CD14-positive monocyte (primary cell): ENCODE measurements around the gene CDK15. TPM values are rescaled to one million over a fixed set of nuclear protein-coding genes. Genes with fewer than 3 reads are reported as not detected.

Source experiments
- DNase-seq, 3 donors: peaks; one replicate each; pipeline ENCODE4 v3.0.0-alpha.2; 2011 to 2022
- H2AFZ ChIP-seq: 2 replicates; pipeline ENCODE4 v1.6.0; 2012; ENCODE audit warnings: mild to moderate bottlenecking, low read depth, low read length, inconsistent platforms; ENCODE audit not compliant: insufficient read depth, poor library complexity, severe bottlenecking
- H3K27ac ChIP-seq, 2 donors: 1 replicate in 1 of 2; 2 replicates in 1 of 2; pipeline ENCODE4 v1.5.1; 2012 to 2013; ENCODE audit warnings: low read length in 2 of 2, control low read depth in 1 of 2, inconsistent platforms in 1 of 2, low read depth in 1 of 2, mild to moderate bottlenecking in 1 of 2
- H3K27me3 ChIP-seq, 2 donors: one replicate each; pipeline versions ENCODE4 v1.6.0 to v1.6.1; 2011 to 2013; ENCODE audit warnings: low read length in 2 of 2; ENCODE audit not compliant: control insufficient read depth in 2 of 2, insufficient read depth in 2 of 2
- H3K36me3 ChIP-seq, 2 donors: replicated peaks in 1 of 2; 1 replicate in 1 of 2; 2 replicates in 1 of 2; pipeline versions ENCODE4 v1.5.1 to v1.6.1; 2012 to 2013; ENCODE audit warnings: low read length in 2 of 2, control low read depth in 1 of 2, inconsistent platforms in 1 of 2, mild to moderate bottlenecking in 1 of 2; ENCODE audit not compliant: insufficient read depth in 2 of 2, control insufficient read depth in 1 of 2
- H3K4me1 ChIP-seq, 2 donors: 1 replicate in 1 of 2; 2 replicates in 1 of 2; pipeline versions ENCODE4 v1.5.1 to v1.6.1; 2012 to 2013; ENCODE audit warnings: low read length in 2 of 2, control low read depth in 1 of 2, inconsistent platforms in 1 of 2, mild to moderate bottlenecking in 1 of 2, moderate library complexity in 1 of 2; ENCODE audit not compliant: insufficient read depth in 2 of 2, control insufficient read depth in 1 of 2
- H3K4me2 ChIP-seq: replicated peaks from 2 replicates; pipeline ENCODE3; 2012; ENCODE audit warnings: low read length, moderate library complexity, mild to moderate bottlenecking; ENCODE audit not compliant: poor library complexity, severe bottlenecking; ENCODE audit errors: extremely low read depth
- H3K4me3 ChIP-seq, 3 experiments: fragments of 200-600 bp in 1 of 3; sonication (generic) in 1 of 3; replicated peaks in 1 of 3; 1 replicate in 2 of 3; 2 replicates in 1 of 3; pipeline ENCODE4 v1.5.1; 2011 to 2013; ENCODE audit warnings: low read length in 3 of 3, mild to moderate bottlenecking in 3 of 3, control low read depth in 2 of 3, low read depth in 2 of 3, inconsistent platforms in 1 of 3, moderate library complexity in 1 of 3
- H3K79me2 ChIP-seq: 2 replicates; pipeline ENCODE4 v1.6.0; 2012; ENCODE audit warnings: mild to moderate bottlenecking, control low read depth, inconsistent platforms, low read length, moderate library complexity; ENCODE audit not compliant: insufficient read depth
- H3K9ac ChIP-seq: 2 replicates; pipeline ENCODE4 v1.6.0; 2017; ENCODE audit warnings: low read length, mild to moderate bottlenecking; ENCODE audit not compliant: insufficient read depth, poor library complexity, severe bottlenecking
- H3K9me3 ChIP-seq, 2 donors: replicated peaks in 1 of 2; 1 replicate in 1 of 2; 2 replicates in 1 of 2; pipeline versions ENCODE4 v1.5.1 to v1.6.1; 2012 to 2013; ENCODE audit warnings: low read length in 2 of 2, control low read depth in 1 of 2; ENCODE audit not compliant: control insufficient read depth in 1 of 2, insufficient read depth in 1 of 2
- H4K20me1 ChIP-seq: 2 replicates; pipeline ENCODE4 v1.6.0; 2012; ENCODE audit warnings: mild to moderate bottlenecking, low read length, control low read depth, moderate library complexity; ENCODE audit not compliant: insufficient read depth
- H3K27ac Mint-ChIP-seq, 7 donors: one replicate each; pipeline ENCODE4 v1.8.0; 2020; ENCODE audit warnings: mild to moderate bottlenecking in 7 of 7, mixed read lengths in 7 of 7, moderate library complexity in 6 of 7, inconsistent platforms in 2 of 7
- H3K27me3 Mint-ChIP-seq, 3 donors: one replicate each; pipeline ENCODE4 v1.8.0; 2021 to 2022; ENCODE audit warnings: low read depth in 3 of 3, mild to moderate bottlenecking in 3 of 3, mixed read lengths in 3 of 3, moderate library complexity in 3 of 3, inconsistent platforms in 1 of 3
- H3K36me3 Mint-ChIP-seq, 2 donors: one replicate each; pipeline ENCODE4 v1.8.0; 2020; ENCODE audit warnings: mixed read lengths in 2 of 2, inconsistent platforms in 1 of 2, mild to moderate bottlenecking in 1 of 2
- H3K4me1 Mint-ChIP-seq: one replicate; pipeline ENCODE4 v1.8.0; 2020; ENCODE audit warnings: mild to moderate bottlenecking, mixed read lengths
- H3K4me3 Mint-ChIP-seq, 2 donors: one replicate each; pipeline ENCODE4 v1.8.0; 2020; ENCODE audit warnings: mild to moderate bottlenecking in 2 of 2, mixed read lengths in 2 of 2, moderate library complexity in 1 of 2
- H3K9me3 Mint-ChIP-seq, 7 donors: one replicate each; pipeline ENCODE4 v1.8.0; 2020 to 2022; ENCODE audit warnings: mixed read lengths in 7 of 7, mild to moderate bottlenecking in 6 of 7, moderate library complexity in 6 of 7, inconsistent platforms in 2 of 7
- WGBS: methylation state at CpG from one replicate; pipeline ENCODE4 v1.1.5; 2013; ENCODE audit warnings: missing lambda C conversion rate; ENCODE audit not compliant: insufficient coverage; 5-methylcytosine and 5-hydroxymethylcytosine counted together
- intact Hi-C, 2 donors: fragments of 100-400 bp; cut with micrococcal nuclease; formaldehyde crosslinking; loops; one replicate each; pipeline versions ENCODE4 v1.15.0 to v1.15.1; 2023
- polyA plus RNA-seq, 3 donors: library from polyadenylated mRNA; depleted of rRNA in 1 of 3; unstranded in 2 of 3; stranded (reverse) in 1 of 3; fragments of 300-500 nt in 2 of 3; fragments of >200 nt in 1 of 3; fragmentation: Illumina TruSeq in 2 of 3; gene quantifications; 1 replicate in 2 of 3; 2 replicates in 1 of 3; pipeline ENCODE4 v1.2.3, GENCODE V29; 2012 to 2021
- TF ChIP-seq, protein P1 (sequence below): fragments of 200-600 bp; IDR thresholded peaks from one replicate; pipeline ENCODE4 v1.8.0; 2022; ENCODE audit warnings: antibody characterized with exemption, mild to moderate bottlenecking

The CDK15 gene
- polyA plus RNA-seq, 3 donors, result not detected

GRCh38 chr2:201879996-201880395, 73.7 kb downstream of the CDK15 start:
- Histone ChIP-seq H3K36me3 (no peaks in the 10 kb centered on the region), H3K27ac (no peak overlapping the region)

GRCh38 chr2:201880579-201880978, 74.2 kb downstream of the CDK15 start:
- Mint-ChIP-seq H3K36me3 (no peaks in the 10 kb centered on the region), H3K9me3 (no peaks in the 10 kb centered on the region), H3K27ac (peak overlapping the region in 1 of 7 donors; percentile 7), H3K27me3 (peaks cover 25 to 50% (median 32%) of the 10 kb centered on the region in 3 donors), H3K4me1 (peaks cover 21% of the 10 kb centered on the region), H3K4me3 (no peak overlapping the region)
- TF ChIP-seq, protein P1, sequence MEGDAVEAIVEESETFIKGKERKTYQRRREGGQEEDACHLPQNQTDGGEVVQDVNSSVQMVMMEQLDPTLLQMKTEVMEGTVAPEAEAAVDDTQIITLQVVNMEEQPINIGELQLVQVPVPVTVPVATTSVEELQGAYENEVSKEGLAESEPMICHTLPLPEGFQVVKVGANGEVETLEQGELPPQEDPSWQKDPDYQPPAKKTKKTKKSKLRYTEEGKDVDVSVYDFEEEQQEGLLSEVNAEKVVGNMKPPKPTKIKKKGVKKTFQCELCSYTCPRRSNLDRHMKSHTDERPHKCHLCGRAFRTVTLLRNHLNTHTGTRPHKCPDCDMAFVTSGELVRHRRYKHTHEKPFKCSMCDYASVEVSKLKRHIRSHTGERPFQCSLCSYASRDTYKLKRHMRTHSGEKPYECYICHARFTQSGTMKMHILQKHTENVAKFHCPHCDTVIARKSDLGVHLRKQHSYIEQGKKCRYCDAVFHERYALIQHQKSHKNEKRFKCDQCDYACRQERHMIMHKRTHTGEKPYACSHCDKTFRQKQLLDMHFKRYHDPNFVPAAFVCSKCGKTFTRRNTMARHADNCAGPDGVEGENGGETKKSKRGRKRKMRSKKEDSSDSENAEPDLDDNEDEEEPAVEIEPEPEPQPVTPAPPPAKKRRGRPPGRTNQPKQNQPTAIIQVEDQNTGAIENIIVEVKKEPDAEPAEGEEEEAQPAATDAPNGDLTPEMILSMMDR, result no peak
- no peak for DNase-seq
- H3K4me2 ChIP-seq, result no peak overlapping the region
- H3K4me3 ChIP-seq, result no peak overlapping the region
- intact Hi-C loops, result no loop called here
- H4K20me1 ChIP-seq, result no peaks in the 10 kb centered on the region
- WGBS, result 0% methylated on average over 1 of the region's 3 CpGs
- H3K9ac ChIP-seq, result no peak overlapping the region
- no peaks in the 10 kb centered on the region for H3K36me3 ChIP-seq
- no peak overlapping the region for H3K27ac ChIP-seq
- H3K4me1 ChIP-seq, result peaks cover 0 to 12% of the 10 kb centered on the region in 2 donors
- no peaks in the 10 kb centered on the region for H3K9me3 ChIP-seq
- peaks cover 8 to 22% of the 10 kb centered on the region in 2 donors for H3K27me3 ChIP-seq
- H3K79me2 ChIP-seq, result no peaks in the 10 kb centered on the region
- H2AFZ ChIP-seq, result no peak overlapping the region

More at GRCh38 chr2:201879996-201880395, 73.7 kb downstream of the CDK15 start:
- no peak overlapping the region for H3K4me2 ChIP-seq
- H3K9me3 ChIP-seq, result no peaks in the 10 kb centered on the region
- peaks cover 21% of the 10 kb centered on the region for H3K4me1 Mint-ChIP-seq
- peak overlapping the region in 1 of 7 donors; percentile 62 for H3K27ac Mint-ChIP-seq
- H3K4me3 ChIP-seq, result no peak overlapping the region
- peak overlapping the region; percentile 30 for H2AFZ ChIP-seq
- H3K79me2 ChIP-seq, result no peaks in the 10 kb centered on the region
- no peaks in the 10 kb centered on the region for H3K9me3 Mint-ChIP-seq
- DNase-seq, result no peak
- H3K27me3 Mint-ChIP-seq, result peaks cover 25 to 50% (median 32%) of the 10 kb centered on the region in 3 donors
- peaks cover 0 to 12% of the 10 kb centered on the region in 2 donors for H3K4me1 ChIP-seq
- WGBS, result 6% methylated on average over 10 of the region's 10 CpGs
- TF ChIP-seq, protein P1, result no peak
- no peaks in the 10 kb centered on the region for H4K20me1 ChIP-seq
- no peaks in the 10 kb centered on the region for H3K36me3 Mint-ChIP-seq
- intact Hi-C loops, result no loop called here
- H3K4me3 Mint-ChIP-seq, result no peak overlapping the region
- no peak overlapping the region for H3K9ac ChIP-seq
- H3K27me3 ChIP-seq, result peaks cover 8 to 22% of the 10 kb centered on the region in 2 donors
